Endometrial microvascular endothelial cells (primary cell): ENCODE data around the gene LDLRAD3. TPM values are rescaled to one million over a fixed set of nuclear protein-coding genes. Genes with fewer than 3 reads are reported as not detected.

Experiments used
- in situ Hi-C: cut with HindIII; loops from 2 replicates; pipeline ENCODE4 v1.10.0; 2017; ENCODE audit warnings: low sequenced_read_pairs, low pct_unique_long_range_greater_than_20kb; ENCODE audit errors: inconsistent ontology term
- total RNA-seq: library from RNA; depleted of rRNA; stranded (reverse); fragments of >200 nt; gene quantifications from one replicate; pipeline ENCODE4 v1.2.3, GENCODE V29; 2015; ENCODE audit errors: inconsistent ontology term

The LDLRAD3 gene
- total RNA-seq, 1 donor from 2014 or later = 17.2 TPM

GRCh38 chr11:36130401-36130800, 186.5 kb downstream of the LDLRAD3 start:
- in situ Hi-C loops = loop anchor here (25.0 kb wide), 1 partner anchor 518 kb away; the partner anchor contains the start of gene FJX1

GRCh38 chr11:36131721-36132397, 188.0 kb downstream of the LDLRAD3 start:
- in situ Hi-C loops = loop anchor here (25.0 kb wide), 1 partner anchor 520 kb away; the partner anchor contains the start of gene FJX1

GRCh38 chr11:36132940-36133339, 189.1 kb downstream of the LDLRAD3 start:
- in situ Hi-C loops = loop anchor here (25.0 kb wide), 1 partner anchor 521 kb away; the partner anchor contains the start of gene FJX1

- in situ Hi-C loops = loop anchor here (25.0 kb wide), 1 partner anchor 523 kb away; the partner anchor contains the start of gene FJX1
Observed at GRCh38 chr11:36135076-36135475, 191.2 kb downstream of the LDLRAD3 start.

- in situ Hi-C loops = loop anchor here (25.0 kb wide), 1 partner anchor 527 kb away; the partner anchor contains the start of gene FJX1
Observed at GRCh38 chr11:36139767-36140166, 195.9 kb downstream of the LDLRAD3 start.

- in situ Hi-C loops = loop anchor here (25.0 kb wide), 1 partner anchor 529 kb away; the partner anchor contains the start of gene FJX1
Observed at GRCh38 chr11:36141196-36141953, 197.5 kb downstream of the LDLRAD3 start.

GRCh38 chr11:36141956-36142355, 198.1 kb downstream of the LDLRAD3 start:
- in situ Hi-C loops = loop anchor here (25.0 kb wide), 1 partner anchor 530 kb away; the partner anchor contains the start of gene FJX1

- in situ Hi-C loops = loop anchor here (25.0 kb wide), 1 partner anchor 530 kb away; the partner anchor contains the start of gene FJX1
Observed at GRCh38 chr11:36142439-36142838, 198.6 kb downstream of the LDLRAD3 start.

- in situ Hi-C loops = loop anchor here (25.0 kb wide), 1 partner anchor 531 kb away; the partner anchor contains the start of gene FJX1
Observed at GRCh38 chr11:36142879-36143278, 199.0 kb downstream of the LDLRAD3 start.

GRCh38 chr11:36146437-36146836, 202.6 kb downstream of the LDLRAD3 start:
- in situ Hi-C loops = loop anchor here (25.0 kb wide), 1 partner anchor 534 kb away; the partner anchor contains the start of gene FJX1

- in situ Hi-C loops = loop anchor here (25.0 kb wide), 1 partner anchor 535 kb away; the partner anchor contains the start of gene FJX1
Observed at GRCh38 chr11:36147491-36147890, 203.6 kb downstream of the LDLRAD3 start.

GRCh38 chr11:36148701-36149100, 204.8 kb downstream of the LDLRAD3 start:
- in situ Hi-C loops = loop anchor here (25.0 kb wide), 1 partner anchor 536 kb away; the partner anchor contains the start of gene FJX1

GRCh38 chr11:36149538-36150242, 205.8 kb downstream of the LDLRAD3 start:
- in situ Hi-C loops = loop anchor here (25.0 kb wide), 1 partner anchor 537 kb away; the partner anchor contains the start of gene FJX1

GRCh38 chr11:36150986-36151385, 207.1 kb downstream of the LDLRAD3 start:
- in situ Hi-C loops = no loop called here

GRCh38 chr11:36151933-36152580, 208.2 kb downstream of the LDLRAD3 start:
- in situ Hi-C loops = no loop called here

- in situ Hi-C loops = no loop called here
Observed at GRCh38 chr11:36153551-36153950, 209.7 kb downstream of the LDLRAD3 start.

- in situ Hi-C loops = no loop called here
Observed at GRCh38 chr11:36155124-36155561, 211.3 kb downstream of the LDLRAD3 start.

GRCh38 chr11:36155770-36156160, 211.9 kb downstream of the LDLRAD3 start:
- in situ Hi-C loops = no loop called here
